ENCODE data around the gene TRABD2B. TPM values are rescaled to one million over a fixed set of nuclear protein-coding genes. Genes with fewer than 3 reads are reported as not detected.

TRABD2B gene
- polyA plus RNA-seq, 1 of the 3 experiments (the other 2 are of a cell fraction) = 0.03 TPM

DNA sequence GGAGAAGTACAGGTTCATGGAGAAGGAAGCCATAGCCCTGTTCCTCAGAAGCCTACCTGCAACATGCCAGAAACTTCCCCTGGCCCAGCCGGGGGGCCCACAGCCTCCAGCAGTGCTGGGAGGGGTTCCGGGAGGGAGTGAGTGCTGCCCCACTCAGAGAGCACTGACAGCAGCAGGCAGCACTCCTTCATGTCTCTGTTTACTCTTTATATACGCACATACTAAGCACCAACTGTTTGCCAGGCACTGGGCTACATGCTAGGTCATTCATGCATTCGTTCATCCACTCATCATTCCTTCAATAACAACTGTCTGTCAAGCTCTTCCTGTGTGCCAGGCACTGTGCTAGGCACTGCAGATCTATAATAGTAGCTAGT, 120.6 kb downstream of the TRABD2B start (continued):
- TF ChIP-seq PBX3 (IDR thresholded peaks at IDR 0.05) (no peak), TAF1 (IDR thresholded peaks at IDR 0.05; ENCODE audit: borderline replicate concordance, low read depth, low read length) (no peak), RXRA (IDR thresholded peaks at IDR 0.05; ENCODE audit: borderline replicate concordance, low read depth) (no peak), MXI1 (IDR thresholded peaks at IDR 0.05; ENCODE audit: low read depth, low read length) (no peak), IRF3 (IDR thresholded peaks at IDR 0.05; ENCODE audit: low read depth, low read length) (no peak), TCF12 (IDR thresholded peaks at IDR 0.05) (no peak)

DNA sequence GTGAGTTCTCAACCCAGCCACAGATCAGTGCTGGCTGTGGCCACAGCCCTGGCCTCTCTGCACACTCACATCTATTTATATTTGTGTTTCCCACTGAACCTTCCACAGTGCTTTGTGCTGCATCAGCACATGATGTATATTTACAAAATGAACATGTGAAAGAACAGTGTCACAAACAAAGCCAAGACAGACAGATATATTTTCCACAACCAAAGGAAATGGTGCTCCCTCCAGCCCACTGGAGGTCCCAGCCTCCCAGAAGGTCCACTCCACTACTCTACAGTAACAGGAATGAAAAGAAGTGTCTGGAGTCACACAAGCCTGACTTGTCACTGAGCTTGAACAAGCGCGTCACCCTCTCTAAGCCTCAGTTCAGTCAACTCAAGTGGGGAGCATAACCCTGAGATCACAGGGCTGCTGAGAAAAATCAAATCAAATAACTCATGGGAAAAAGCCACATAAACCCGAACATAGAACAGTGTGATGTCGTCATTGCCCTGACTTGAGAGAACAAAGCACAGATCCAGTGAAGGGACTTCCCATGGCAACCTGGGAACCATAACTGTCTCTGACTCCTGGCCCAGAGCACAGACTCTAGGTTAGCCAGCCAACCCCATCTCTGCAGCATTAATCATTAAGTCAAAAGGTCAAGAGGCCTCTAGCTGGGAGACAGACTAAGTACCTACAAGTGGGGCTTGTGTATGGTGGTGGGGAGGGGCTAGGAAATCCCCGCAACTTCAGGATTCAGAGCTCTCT, 121.2 kb downstream of the TRABD2B start:
- Histone ChIP-seq H3K9me3 (no peaks in the 10 kb centered on the region), H3K36me3 (replicated peaks in 1 of 2; ENCODE audit: control insufficient read depth in 1 of 2, insufficient read depth in 2 of 2, low read length in 1 of 2) (no peaks in the 10 kb centered on the region), H3F3A (replicated peaks; ENCODE audit: insufficient read depth) (no peaks in the 10 kb centered on the region), H3K4me2 (no peak overlapping the region), H3K9me2 (no peaks in the 10 kb centered on the region), H2AFZ (ENCODE audit: low read depth) (no peak overlapping the region), H4K20me1 (ENCODE audit: insufficient read depth) (no peaks in the 10 kb centered on the region), H3K9ac (no peak overlapping the region), H3K79me2 (ENCODE audit: insufficient read depth) (no peaks in the 10 kb centered on the region), H3K27me3 (ENCODE audit: insufficient read depth) (no peaks in the 10 kb centered on the region), H3K4me3 (ENCODE audit: low read depth in 2 of 2, low read length in 1 of 2) (no peak overlapping the region), H3K27ac (ENCODE audit: low read depth in 2 of 2, low read length in 1 of 2) (no peak overlapping the region), H3K4me1 (ENCODE audit: control insufficient read depth in 1 of 2, insufficient read depth in 2 of 2, low read depth in 1 of 2, low read length in 1 of 2) (peaks cover 0 to 13% of the 10 kb centered on the region in 2 experiments; a peak in 1 of 4 replicates)
- ChIA-PET CTCF (interaction anchor here (1.1 to 1.9 kb wide), 2 partner anchors 185 to 444 kb away, joined by 3 to 4 read pairs; no protein-coding TSS in a partner anchor), POLR2A (no interaction called here)
- TF ChIP-seq NFIC (IDR thresholded peaks at IDR 0.05; ENCODE audit: borderline replicate concordance) (no peak), FOXM1 (IDR thresholded peaks at IDR 0.05; ENCODE audit: low read depth) (no peak), POLR2AphosphoS5 (IDR thresholded peaks at IDR 0.05; ENCODE audit: low read depth, low read length) (no peak), EZH2phosphoT487 (IDR thresholded peaks at IDR 0.05; ENCODE audit: borderline replicate concordance, low read depth) (no peak), YY1 (IDR thresholded peaks at IDR 0.05; ENCODE audit: low read depth) (no peak), ELF1 (IDR thresholded peaks at IDR 0.05) (no peak), CTCF (IDR thresholded peaks at IDR 0.05) (no peak), SMC3 (IDR thresholded peaks at IDR 0.05; ENCODE audit: low read depth, low read length) (no peak), EP300 (IDR thresholded peaks at IDR 0.05; ENCODE audit: borderline replicate concordance in 1 of 2, low read depth in 1 of 2, low read length in 1 of 2) (no peak)
- TF ChIP-seq, protein P1, sequence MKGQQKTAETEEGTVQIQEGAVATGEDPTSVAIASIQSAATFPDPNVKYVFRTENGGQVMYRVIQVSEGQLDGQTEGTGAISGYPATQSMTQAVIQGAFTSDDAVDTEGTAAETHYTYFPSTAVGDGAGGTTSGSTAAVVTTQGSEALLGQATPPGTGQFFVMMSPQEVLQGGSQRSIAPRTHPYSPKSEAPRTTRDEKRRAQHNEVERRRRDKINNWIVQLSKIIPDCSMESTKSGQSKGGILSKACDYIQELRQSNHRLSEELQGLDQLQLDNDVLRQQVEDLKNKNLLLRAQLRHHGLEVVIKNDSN (IDR thresholded peaks at IDR 0.05; ENCODE audit: borderline replicate concordance, low read depth) = no peak
- 71% methylated on average over 5 of the region's 5 CpGs for WGBS (ENCODE audit: low lambda C conversion rate)
- DNase-seq = no peak

All from SK-N-SH (cell line).